ENCODE results near the gene EIF4G3. TPM values are rescaled to one million over a fixed set of nuclear protein-coding genes. Genes with fewer than 3 reads are reported as not detected.

Gene EIF4G3
- total RNA-seq, 1 experiment from 2014 or later: 55.4 TPM

GRCh38 chr1:20763417-20763816 lies 413.3 kb downstream of the EIF4G3 start:
- Mint-ChIP-seq H3K36me3 (ENCODE audit: insufficient read depth, unreplicated experiment) (peaks cover 96% of the 10 kb centered on the region), H3K4me3 (ENCODE audit: unreplicated experiment) (no peak overlapping the region), H3K27ac (ENCODE audit: unreplicated experiment) (no peak overlapping the region), H3K9me3 (ENCODE audit: unreplicated experiment) (no peaks in the 10 kb centered on the region), H3K27me3 (ENCODE audit: insufficient read depth, unreplicated experiment) (no peaks in the 10 kb centered on the region), H3K4me1 (ENCODE audit: low read depth, unreplicated experiment) (no peaks in the 10 kb centered on the region)
- POLR2A ChIA-PET: no interaction called here
- H3K36me3 ChIP-seq (ENCODE audit: control insufficient read depth, insufficient read depth, low read length): peaks cover 1% of the 10 kb centered on the region
- intact Hi-C loops (cut with micrococcal nuclease; ENCODE audit: unreplicated experiment): no loop called here
- no peak for TF ChIP-seq CTCF (IDR thresholded peaks at IDR 0.05; ENCODE audit: insufficient read depth in 1 of 2, low read depth in 1 of 2, low read length in 1 of 2, severe bottlenecking in 1 of 2, unreplicated experiment in 1 of 2)
- BruUV-seq (replicated peaks): TSS peak; percentile 7
- CTCF ChIA-PET: no interaction called here
- no peaks in the 10 kb centered on the region for H3K4me1 ChIP-seq
- DNase-seq: no peak
- H3K4me3 ChIP-seq (ENCODE audit: low read depth, low read length): no peak overlapping the region
- no peaks in the 10 kb centered on the region for H3K9me3 ChIP-seq
- no peaks in the 10 kb centered on the region for H3K27me3 ChIP-seq (replicated peaks; ENCODE audit: control insufficient read depth, insufficient read depth, low read length)

- H3K4me1 Mint-ChIP-seq (ENCODE audit: low read depth, unreplicated experiment): no peaks in the 10 kb centered on the region
- Histone ChIP-seq H3K27me3 (replicated peaks; ENCODE audit: control insufficient read depth, insufficient read depth, low read length) (no peaks in the 10 kb centered on the region), H3K4me1 (no peaks in the 10 kb centered on the region), H3K9me3 (no peaks in the 10 kb centered on the region), H3K4me3 (ENCODE audit: low read depth, low read length) (no peak overlapping the region), H3K36me3 (ENCODE audit: control insufficient read depth, insufficient read depth, low read length) (peaks cover 1% of the 10 kb centered on the region; the same call in 1 of the 2 replicates)
- H3K9me3 Mint-ChIP-seq (ENCODE audit: unreplicated experiment): no peaks in the 10 kb centered on the region
- no peaks in the 10 kb centered on the region for H3K27me3 Mint-ChIP-seq (ENCODE audit: insufficient read depth, unreplicated experiment)
- POLR2A ChIA-PET: no interaction called here
- BruUV-seq (replicated peaks): no TSS peak
- peaks cover 84% of the 10 kb centered on the region for H3K36me3 Mint-ChIP-seq (ENCODE audit: insufficient read depth, unreplicated experiment)
- intact Hi-C loops (cut with micrococcal nuclease; ENCODE audit: unreplicated experiment): no loop called here
- CTCF ChIA-PET: no interaction called here
- no peak overlapping the region for H3K4me3 Mint-ChIP-seq (ENCODE audit: unreplicated experiment)
- no peak overlapping the region for H3K27ac Mint-ChIP-seq (ENCODE audit: unreplicated experiment)
- no peak for DNase-seq
- no peak for TF ChIP-seq CTCF (IDR thresholded peaks at IDR 0.05; ENCODE audit: insufficient read depth in 1 of 2, low read depth in 1 of 2, low read length in 1 of 2, severe bottlenecking in 1 of 2, unreplicated experiment in 1 of 2)
Measured at GRCh38 chr1:20760322-20760721, 416.4 kb downstream of the EIF4G3 start.

Small RNAs within 50 kb of the gene (microRNA-seq; reads per million reads assigned to microRNA genes)
- gene MIR1256: 0.93 reads per million

Other genes starting within 250 kb of the EIF4G3 start
- 49.6 and 50.2 TPM in 2 replicates for gene ECE1, start 113.6 kb upstream of the EIF4G3 start, total RNA-seq (2022)